Lower lobe of right lung (tissue), 2 donors: ENCODE data around the gene PRKAR1B. TPM values are rescaled to one million over a fixed set of nuclear protein-coding genes. Genes with fewer than 3 reads are reported as not detected.
A peak's percentile ranks its signal among the peaks of the same experiment; 100 is the strongest.

Source experiments
- ATAC-seq, 2 donors: fragments of 200-7000 bp; cut with Tn5 transposase; one replicate each; pipeline ENCODE4 v1.9.1; 2020 to 2022; ENCODE audit warnings: mild to moderate bottlenecking in 2 of 2, moderate library complexity in 2 of 2
- DNase-seq: peaks from one replicate; pipeline ENCODE4 v3.0.0-alpha.2; 2020
- H3K27ac ChIP-seq: fragments of 200-600 bp; one replicate; pipeline ENCODE4 v1.8.0; 2022
- H3K27me3 ChIP-seq: fragments of 200-600 bp; one replicate; pipeline ENCODE4 v1.8.0; 2022; ENCODE audit warnings: low read depth
- H3K36me3 ChIP-seq: fragments of 200-600 bp; one replicate; pipeline ENCODE4 v1.8.0; 2022; ENCODE audit warnings: mild to moderate bottlenecking
- H3K4me1 ChIP-seq: fragments of 200-600 bp; one replicate; pipeline ENCODE4 v1.8.0; 2022
- H3K4me3 ChIP-seq: fragments of 200-600 bp; one replicate; pipeline ENCODE4 v1.8.0; 2022; ENCODE audit warnings: mild to moderate bottlenecking
- H3K9me3 ChIP-seq: fragments of 200-600 bp; one replicate; pipeline ENCODE4 v1.8.0; 2022
- intact Hi-C: fragments of 100-400 bp; cut with DNase I; formaldehyde crosslinking; loops from one replicate; pipeline ENCODE4 v1.11.0; 2022
- total RNA-seq: library from RNA; stranded (reverse); fragmentation: NEBNext Ultra II Directional; extraction: Animal tissue kit (Norgen Biotek cat#: 25700); gene quantifications from one replicate; pipeline ENCODE4 v1.2.1, GENCODE V29; 2021
- TF ChIP-seq, protein P1 (sequence below): fragments of 200-600 bp; IDR thresholded peaks from one replicate; pipeline ENCODE4 v1.8.0; 2022; ENCODE audit warnings: antibody characterized with exemption, mild to moderate bottlenecking
- donor health status: DM: no; HTN: yes; CAD: no; lungs with severe emphysema.

PRKAR1B gene
- total RNA-seq, 1 donor from 2014 or later, result 16.8 TPM

- Histone ChIP-seq H3K27ac (no peak overlapping the region), H3K36me3 (no peaks in the 10 kb centered on the region), H3K27me3 (no peaks in the 10 kb centered on the region), H3K4me1 (no peaks in the 10 kb centered on the region), H3K4me3 (no peak overlapping the region), H3K9me3 (no peaks in the 10 kb centered on the region)
- ATAC-seq (no peak), DNase-seq (peak; percentile 5)
- TF ChIP-seq, protein P1, sequence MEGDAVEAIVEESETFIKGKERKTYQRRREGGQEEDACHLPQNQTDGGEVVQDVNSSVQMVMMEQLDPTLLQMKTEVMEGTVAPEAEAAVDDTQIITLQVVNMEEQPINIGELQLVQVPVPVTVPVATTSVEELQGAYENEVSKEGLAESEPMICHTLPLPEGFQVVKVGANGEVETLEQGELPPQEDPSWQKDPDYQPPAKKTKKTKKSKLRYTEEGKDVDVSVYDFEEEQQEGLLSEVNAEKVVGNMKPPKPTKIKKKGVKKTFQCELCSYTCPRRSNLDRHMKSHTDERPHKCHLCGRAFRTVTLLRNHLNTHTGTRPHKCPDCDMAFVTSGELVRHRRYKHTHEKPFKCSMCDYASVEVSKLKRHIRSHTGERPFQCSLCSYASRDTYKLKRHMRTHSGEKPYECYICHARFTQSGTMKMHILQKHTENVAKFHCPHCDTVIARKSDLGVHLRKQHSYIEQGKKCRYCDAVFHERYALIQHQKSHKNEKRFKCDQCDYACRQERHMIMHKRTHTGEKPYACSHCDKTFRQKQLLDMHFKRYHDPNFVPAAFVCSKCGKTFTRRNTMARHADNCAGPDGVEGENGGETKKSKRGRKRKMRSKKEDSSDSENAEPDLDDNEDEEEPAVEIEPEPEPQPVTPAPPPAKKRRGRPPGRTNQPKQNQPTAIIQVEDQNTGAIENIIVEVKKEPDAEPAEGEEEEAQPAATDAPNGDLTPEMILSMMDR, result no peak
- intact Hi-C loops, result no loop called here
Measured at GRCh38 chr7:651032-651728, 75.9 kb downstream of the PRKAR1B start.

- Histone ChIP-seq H3K27me3 (no peaks in the 10 kb centered on the region), H3K9me3 (no peaks in the 10 kb centered on the region), H3K27ac (no peak overlapping the region), H3K4me1 (no peaks in the 10 kb centered on the region), H3K4me3 (no peak overlapping the region), H3K36me3 (no peaks in the 10 kb centered on the region)
- intact Hi-C loops, result no loop called here
- TF ChIP-seq, protein P1, result no peak
- DNase-seq (peak; percentile 39), ATAC-seq (no peak)
Measured at GRCh38 chr7:650339-651031, 76.6 kb downstream of the PRKAR1B start.

GRCh38 chr7:646951-647350, 80.1 kb downstream of the PRKAR1B start:
- DNase-seq (peak; percentile 34), ATAC-seq (no peak)
- no peaks in the 10 kb centered on the region for H3K27me3 ChIP-seq
- H3K27ac ChIP-seq, result no peak overlapping the region
- H3K36me3 ChIP-seq, result no peaks in the 10 kb centered on the region
- intact Hi-C loops, result no loop called here
- H3K9me3 ChIP-seq, result peaks cover 5% of the 10 kb centered on the region
- TF ChIP-seq, protein P1, result no peak
- H3K4me1 ChIP-seq, result no peaks in the 10 kb centered on the region
- H3K4me3 ChIP-seq, result no peak overlapping the region

GRCh38 chr7:646487-646886, 80.6 kb downstream of the PRKAR1B start:
- H3K27ac ChIP-seq, result no peak overlapping the region
- H3K36me3 ChIP-seq, result no peaks in the 10 kb centered on the region
- H3K4me1 ChIP-seq, result no peaks in the 10 kb centered on the region
- ATAC-seq (no peak), DNase-seq (no peak)
- H3K4me3 ChIP-seq, result no peak overlapping the region
- intact Hi-C loops, result no loop called here
- TF ChIP-seq, protein P1, result no peak
- H3K27me3 ChIP-seq, result no peaks in the 10 kb centered on the region
- H3K9me3 ChIP-seq, result peaks cover 5% of the 10 kb centered on the region

DNA sequence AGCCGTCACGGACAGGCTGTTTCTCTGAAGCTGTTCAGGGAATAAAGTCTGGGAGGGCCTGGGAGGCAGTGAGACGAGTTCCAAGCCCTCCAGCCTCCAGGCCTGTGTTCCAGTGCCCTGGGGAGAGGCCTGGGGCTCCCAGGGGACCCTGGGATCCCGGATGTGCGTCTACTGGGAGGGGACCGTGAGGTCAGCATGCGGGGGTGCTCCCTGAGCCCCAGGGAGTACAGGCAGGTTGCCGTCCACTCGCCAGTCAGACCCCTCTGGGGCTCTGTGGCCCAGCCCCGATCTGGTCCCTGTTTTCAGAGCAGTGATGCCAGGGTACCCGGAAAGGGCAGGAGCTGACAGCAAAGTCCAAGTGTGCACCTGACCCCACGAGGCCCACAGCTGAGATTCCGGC, 81.5 kb downstream of the PRKAR1B start:
- Histone ChIP-seq H3K27ac (no peak overlapping the region), H3K9me3 (peaks cover 5% of the 10 kb centered on the region), H3K36me3 (no peaks in the 10 kb centered on the region), H3K27me3 (no peaks in the 10 kb centered on the region), H3K4me3 (no peak overlapping the region), H3K4me1 (no peaks in the 10 kb centered on the region)
- no peak for ATAC-seq
- no peak for DNase-seq
- TF ChIP-seq, protein P1, result no peak
- intact Hi-C loops, result no loop called here
